Right hindlimb (tissue), 1 donor: ENCODE results near the gene CCDC134.

Source experiments
- DNase-seq: peaks from one replicate; pipeline ENCODE4 v3.0.0-alpha.2; 2018

Gene CCDC134

GRCh38 chr22:41787331-41787730 lies 13.1 kb upstream of the CCDC134 start:
- no peak for DNase-seq

- DNase-seq: no peak
Measured at GRCh38 chr22:41793871-41794270, 6.6 kb upstream of the CCDC134 start.

- DNase-seq: no peak
Measured at GRCh38 chr22:41798736-41799135, 1.7 kb upstream of the CCDC134 start.

GRCh38 chr22:41799486-41800347 lies 762 bp upstream of the CCDC134 start:
- DNase-seq: peak; percentile 63

GRCh38 chr22:41801147-41801819 lies 804 bp downstream of the CCDC134 start:
- DNase-seq: no peak

DNA sequence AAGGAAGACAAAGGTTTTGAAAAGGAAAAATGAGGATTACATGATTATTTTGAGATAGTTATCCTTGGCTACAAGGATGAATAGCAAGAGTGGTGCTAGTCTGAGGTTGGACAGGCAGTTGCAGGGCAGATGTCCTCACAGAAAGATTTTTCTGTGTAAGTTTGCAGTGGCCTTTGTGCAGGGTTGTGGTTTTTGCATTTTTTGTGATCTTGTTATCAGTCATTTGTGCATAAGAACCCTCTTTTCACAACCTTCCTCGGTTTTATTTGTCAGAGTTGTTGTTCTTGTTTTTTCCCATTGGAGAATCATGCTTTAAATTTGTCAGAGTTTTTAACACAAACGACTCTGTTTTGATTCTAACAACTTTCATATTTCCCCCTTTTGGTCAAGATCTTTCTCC lies 1.4 kb downstream of the CCDC134 start:
- no peak for DNase-seq

DNA sequence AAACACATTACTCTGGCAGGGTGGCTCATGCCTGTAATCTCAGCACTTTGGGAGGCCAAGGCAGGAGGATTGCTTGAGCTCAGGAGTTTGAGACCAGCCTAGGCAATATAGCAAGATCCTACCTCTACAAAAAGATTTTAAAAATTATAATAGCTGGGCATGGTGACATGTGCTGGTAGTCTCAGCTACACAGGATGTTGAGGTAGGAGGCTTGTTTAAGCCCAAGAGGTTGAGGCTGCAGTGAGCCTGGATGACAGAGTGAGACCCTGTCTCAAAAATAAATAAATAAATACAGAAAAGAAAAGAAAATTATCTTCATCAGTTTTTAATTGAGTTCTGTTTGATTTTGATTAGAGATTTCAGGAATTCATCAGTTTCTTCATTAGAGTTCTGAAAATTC lies 5.2 kb downstream of the CCDC134 start:
- DNase-seq: no peak

- no peak for DNase-seq
Measured at GRCh38 chr22:41808400-41808799, 7.9 kb downstream of the CCDC134 start.

DNA sequence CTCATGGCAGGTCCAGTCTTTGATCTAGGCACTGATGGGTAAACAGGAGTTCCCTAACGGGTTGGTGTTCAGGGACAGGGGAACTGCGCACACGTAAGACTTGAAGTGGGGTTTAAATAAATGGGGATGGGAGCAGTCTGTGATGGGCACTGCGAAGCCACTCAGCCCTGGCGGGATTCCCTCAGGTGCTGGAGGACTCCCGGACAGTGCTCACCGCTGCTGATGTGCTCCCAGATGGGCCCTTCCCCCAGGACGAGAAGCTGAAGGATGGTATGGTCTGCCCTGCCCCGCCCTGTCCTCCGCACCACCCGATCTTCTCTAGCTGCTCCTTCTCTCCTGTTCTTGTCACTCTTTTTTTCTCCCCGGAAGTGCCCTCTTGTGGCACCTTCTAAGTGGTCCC lies 9.5 kb downstream of the CCDC134 start:
- DNase-seq: no peak

DNA sequence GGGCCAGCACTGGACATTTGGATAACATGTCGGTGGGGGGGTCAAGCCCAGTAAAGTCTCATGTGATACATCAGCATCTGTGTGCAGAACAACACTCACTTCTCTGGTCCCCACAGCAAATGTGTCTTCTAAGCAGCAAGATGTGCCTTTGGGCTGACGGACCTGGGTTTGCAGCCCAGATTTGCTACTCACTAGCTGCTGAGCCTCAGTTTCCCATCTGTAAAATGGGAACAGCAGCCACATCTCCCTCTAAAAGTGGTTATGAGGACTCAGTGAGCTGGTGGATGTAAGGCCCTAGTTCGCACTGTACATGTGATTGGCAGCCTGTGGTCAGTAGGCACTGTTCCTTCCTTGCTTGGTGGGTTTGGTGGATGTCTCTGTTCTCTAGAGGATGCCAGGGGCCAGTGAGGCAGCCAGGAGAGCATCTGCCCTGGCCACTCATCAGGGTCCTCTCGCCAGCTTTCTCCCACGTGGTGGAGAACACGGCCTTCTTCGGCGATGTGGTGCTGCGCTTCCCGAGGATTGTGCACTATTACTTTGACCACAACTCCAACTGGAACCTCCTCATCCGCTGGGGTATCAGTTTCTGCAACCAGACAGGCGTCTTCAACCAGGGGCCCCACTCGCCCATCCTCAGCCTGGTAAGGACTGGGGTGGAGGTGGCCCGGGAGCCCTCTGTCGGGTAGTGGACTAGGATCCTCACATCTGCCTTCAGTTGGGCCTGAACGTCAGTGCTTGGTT lies 12.5 kb downstream of the CCDC134 start:
- DNase-seq: no peak

GRCh38 chr22:41813726-41814410 lies 13.4 kb downstream of the CCDC134 start:
- no peak for DNase-seq

DNA sequence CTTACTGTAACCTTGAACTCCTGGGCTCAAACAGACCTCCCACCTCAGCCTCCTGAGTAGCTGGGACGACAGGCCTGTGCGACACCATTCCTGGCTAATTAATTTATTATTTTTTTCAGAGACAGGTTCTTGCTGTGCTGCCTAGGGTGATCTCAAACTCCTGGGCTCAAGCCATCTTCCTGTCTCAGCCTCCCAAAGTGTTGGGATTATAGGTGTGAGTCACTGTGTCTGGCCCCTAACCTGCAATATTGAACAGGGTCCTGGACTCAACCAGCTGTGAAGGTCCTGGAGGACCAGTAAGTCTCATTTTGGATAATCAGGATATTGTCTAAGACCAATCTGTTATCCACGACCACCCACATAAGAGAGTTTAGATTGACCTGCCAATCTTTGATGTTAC lies 15.2 kb downstream of the CCDC134 start:
- DNase-seq: no peak

GRCh38 chr22:41816241-41816640 lies 15.8 kb downstream of the CCDC134 start:
- peak; percentile 64 for DNase-seq

DNA sequence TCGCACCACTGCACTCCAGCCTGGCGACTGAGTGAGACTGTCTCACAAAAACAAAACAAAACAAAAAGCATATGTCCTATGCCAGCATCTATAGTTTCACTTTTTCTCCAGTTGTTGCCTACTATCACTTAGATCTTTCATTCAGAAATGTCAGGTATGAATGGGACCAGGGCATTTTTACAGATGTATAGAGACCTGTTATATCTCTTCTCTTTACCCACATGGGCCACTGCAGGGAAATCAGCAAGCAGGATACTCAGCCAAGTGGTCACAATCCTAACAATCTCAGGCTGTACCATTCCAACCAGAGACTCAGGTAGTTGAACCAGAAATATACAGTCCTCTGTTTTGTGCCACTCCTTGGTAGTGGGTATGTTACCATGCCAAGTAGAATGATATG lies 16.4 kb downstream of the CCDC134 start:
- no peak for DNase-seq

DNA sequence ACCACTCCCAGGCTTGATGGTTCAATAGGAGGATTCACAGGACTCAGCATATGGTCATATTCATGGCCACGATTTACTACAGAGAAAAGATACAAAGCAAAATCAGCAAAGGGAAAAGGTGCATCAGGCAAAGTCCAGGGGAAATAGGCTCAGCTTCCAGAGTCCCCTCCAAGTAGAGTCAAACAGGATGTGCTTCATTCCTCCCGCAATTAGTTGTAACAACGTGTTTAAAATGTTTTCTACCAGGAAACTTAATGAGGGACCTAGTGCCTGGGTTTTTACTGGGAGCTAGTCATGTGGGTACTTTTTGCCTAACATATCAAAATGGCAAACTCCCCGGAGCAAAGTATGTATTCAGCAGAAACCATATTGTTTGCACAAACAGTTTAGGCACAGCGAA lies 17.5 kb downstream of the CCDC134 start:
- DNase-seq: no peak

- no peak for DNase-seq
Measured at GRCh38 chr22:41818596-41818995, 18.1 kb downstream of the CCDC134 start.

- DNase-seq: no peak
Measured at GRCh38 chr22:41819257-41819656, 18.8 kb downstream of the CCDC134 start.

DNA sequence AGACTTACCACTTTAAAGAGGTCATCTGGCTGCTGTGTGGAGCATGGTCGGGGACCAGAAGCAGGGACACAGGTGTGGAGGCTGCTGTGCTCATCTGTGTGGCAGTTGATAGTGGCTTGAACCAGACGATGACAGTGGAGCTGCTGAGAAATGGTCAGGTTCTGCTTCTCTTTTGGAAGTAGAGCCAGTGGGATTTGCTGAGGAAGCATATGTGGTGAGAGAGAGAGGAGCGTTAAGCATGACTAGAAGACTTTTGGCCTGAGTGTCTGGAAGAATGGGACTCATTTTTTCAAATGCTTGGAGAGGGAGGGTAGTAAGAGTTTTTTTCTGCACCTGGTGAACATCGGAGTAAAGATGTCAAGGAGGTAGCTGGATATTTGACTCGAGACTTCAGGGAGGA lies 20.0 kb downstream of the CCDC134 start:
- no peak for DNase-seq

- DNase-seq: no peak
Measured at GRCh38 chr22:41821471-41822316, 21.2 kb downstream of the CCDC134 start.

DNA sequence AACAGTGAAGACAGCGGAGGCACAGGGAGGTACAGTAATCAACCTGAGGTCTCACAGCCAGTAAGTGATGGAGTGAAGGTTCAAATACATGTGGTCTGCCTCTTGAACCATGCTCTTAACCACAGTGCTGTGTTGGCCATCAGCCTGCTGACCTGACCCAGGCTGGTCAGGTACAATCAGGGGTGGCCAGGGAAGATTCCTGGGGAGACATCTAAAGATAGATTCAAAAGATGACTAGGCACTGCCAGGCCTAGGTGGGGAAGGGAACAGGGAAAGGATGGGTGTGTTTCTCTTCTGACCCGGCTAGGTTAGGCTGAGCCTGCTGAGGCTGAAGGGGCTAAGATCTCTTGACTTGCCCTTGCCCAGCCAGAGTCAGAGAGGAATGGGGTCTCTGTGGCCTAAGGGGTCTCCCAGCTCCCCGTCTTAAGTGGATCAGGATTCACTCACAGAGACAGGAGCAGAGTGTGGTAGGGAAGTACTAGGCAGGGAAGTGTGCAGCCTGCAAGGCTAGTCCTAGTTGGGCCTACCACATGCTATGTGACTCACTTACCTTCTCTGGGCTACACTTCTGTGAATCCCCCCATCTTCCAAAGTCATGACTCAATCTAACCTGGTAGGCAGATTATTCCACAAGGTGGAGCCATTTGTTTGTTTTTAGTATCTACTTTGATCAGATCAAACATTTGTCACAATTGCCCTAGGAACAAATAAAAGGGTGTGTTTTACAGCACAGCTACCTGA lies 22.0 kb downstream of the CCDC134 start:
- DNase-seq: no peak

GRCh38 chr22:41823797-41824196 lies 23.3 kb downstream of the CCDC134 start:
- DNase-seq: no peak
